H4 (cell line): ENCODE measurements around the gene PKP1. TPM values are rescaled to one million over a fixed set of nuclear protein-coding genes. Genes with fewer than 3 reads are reported as not detected.
A peak's percentile ranks its signal among the peaks of the same experiment; 100 is the strongest.

ENCODE experiments used
- DNase-seq: peaks from one replicate; pipeline ENCODE4 v3.0.0-alpha.2; 2015; ENCODE audit warnings: low spot score
- total RNA-seq: library from RNA; depleted of rRNA; stranded (reverse); fragments of >200 nt; shearing (Covaris generic); gene quantifications from 2 replicates; pipeline ENCODE4 v1.2.3, GENCODE V29; 2014

PKP1 gene
- total RNA-seq, 1 experiment from 2014 or later, result not detected

- DNase-seq, result no peak
These were observed 1.1 kb upstream of the PKP1 start for GRCh38 chr1:201282216-201282615.

- no peak for DNase-seq
These were observed 689 bp downstream of the PKP1 start for GRCh38 chr1:201283836-201284553.

GRCh38 chr1:201284636-201285035 lies 1.3 kb downstream of the PKP1 start:
- no peak for DNase-seq

- DNase-seq, result no peak
These were observed 2.5 kb downstream of the PKP1 start for GRCh38 chr1:201285846-201286245.

- DNase-seq, result no peak
These were observed 3.1 kb downstream of the PKP1 start for GRCh38 chr1:201286445-201286844.

- no peak for DNase-seq
These were observed 4.7 kb downstream of the PKP1 start for GRCh38 chr1:201288007-201288406.

- DNase-seq, result no peak
These were observed 5.5 kb downstream of the PKP1 start for GRCh38 chr1:201288765-201289164.

- no peak for DNase-seq
These were observed 7.2 kb downstream of the PKP1 start for GRCh38 chr1:201290551-201290950.

GRCh38 chr1:201291916-201292315 lies 8.6 kb downstream of the PKP1 start:
- no peak for DNase-seq

GRCh38 chr1:201294876-201295275 lies 11.6 kb downstream of the PKP1 start:
- no peak for DNase-seq

- DNase-seq, result no peak
These were observed 12.0 kb downstream of the PKP1 start for GRCh38 chr1:201295346-201295745.

- peak; percentile 63 for DNase-seq
These were observed 12.6 kb downstream of the PKP1 start for GRCh38 chr1:201295861-201296260.

GRCh38 chr1:201296352-201296751 lies 13.0 kb downstream of the PKP1 start:
- no peak for DNase-seq

- DNase-seq, result no peak
These were observed 15.4 kb downstream of the PKP1 start for GRCh38 chr1:201298396-201299381.

- DNase-seq, result peak; percentile 36
These were observed 16.7 kb downstream of the PKP1 start for GRCh38 chr1:201299968-201300367.

GRCh38 chr1:201300641-201301040 lies 17.3 kb downstream of the PKP1 start:
- no peak for DNase-seq

- DNase-seq, result no peak
These were observed 19.2 kb downstream of the PKP1 start for GRCh38 chr1:201302163-201303152.

- no peak for DNase-seq
These were observed 20.8 kb downstream of the PKP1 start for GRCh38 chr1:201304126-201304525.

- DNase-seq, result no peak
These were observed 22.5 kb downstream of the PKP1 start for GRCh38 chr1:201305815-201306214.

GRCh38 chr1:201307231-201307630 lies 23.9 kb downstream of the PKP1 start:
- DNase-seq, result no peak

- DNase-seq, result no peak
These were observed 24.6 kb downstream of the PKP1 start for GRCh38 chr1:201307760-201308499.
